ENCODE results near the gene EEF2K.

DNA sequence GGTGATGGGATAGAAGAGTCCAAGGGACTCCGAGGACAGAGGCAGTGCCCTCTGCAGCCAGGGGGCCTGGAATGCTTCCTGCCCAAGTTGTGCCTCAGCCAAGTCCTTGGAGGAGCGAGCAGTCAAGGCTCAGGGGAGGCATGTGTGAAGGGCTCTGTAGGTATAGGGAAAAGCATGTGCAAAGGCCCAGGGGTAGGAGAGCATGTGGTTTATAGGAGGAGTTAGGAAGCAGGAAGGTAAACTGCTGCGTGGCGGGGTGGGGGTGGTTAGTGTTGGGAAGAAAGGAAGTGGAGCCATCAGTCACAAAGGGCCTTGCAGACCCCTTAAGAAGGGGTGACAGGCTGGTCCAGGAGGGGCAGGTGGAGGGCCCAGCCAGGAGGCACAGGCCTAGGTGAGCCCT lies 98.3 kb downstream of the EEF2K start:
- TF ChIP-seq, protein P1, sequence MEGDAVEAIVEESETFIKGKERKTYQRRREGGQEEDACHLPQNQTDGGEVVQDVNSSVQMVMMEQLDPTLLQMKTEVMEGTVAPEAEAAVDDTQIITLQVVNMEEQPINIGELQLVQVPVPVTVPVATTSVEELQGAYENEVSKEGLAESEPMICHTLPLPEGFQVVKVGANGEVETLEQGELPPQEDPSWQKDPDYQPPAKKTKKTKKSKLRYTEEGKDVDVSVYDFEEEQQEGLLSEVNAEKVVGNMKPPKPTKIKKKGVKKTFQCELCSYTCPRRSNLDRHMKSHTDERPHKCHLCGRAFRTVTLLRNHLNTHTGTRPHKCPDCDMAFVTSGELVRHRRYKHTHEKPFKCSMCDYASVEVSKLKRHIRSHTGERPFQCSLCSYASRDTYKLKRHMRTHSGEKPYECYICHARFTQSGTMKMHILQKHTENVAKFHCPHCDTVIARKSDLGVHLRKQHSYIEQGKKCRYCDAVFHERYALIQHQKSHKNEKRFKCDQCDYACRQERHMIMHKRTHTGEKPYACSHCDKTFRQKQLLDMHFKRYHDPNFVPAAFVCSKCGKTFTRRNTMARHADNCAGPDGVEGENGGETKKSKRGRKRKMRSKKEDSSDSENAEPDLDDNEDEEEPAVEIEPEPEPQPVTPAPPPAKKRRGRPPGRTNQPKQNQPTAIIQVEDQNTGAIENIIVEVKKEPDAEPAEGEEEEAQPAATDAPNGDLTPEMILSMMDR (IDR thresholded peaks at IDR 0.05) = no peak
- no peak for TF ChIP-seq POLR2A (IDR thresholded peaks at IDR 0.05)
